Breast epithelium (tissue), 3 donors: ENCODE results near the gene SERPINE1.

ENCODE experiments used
- POLR2A ChIP-seq: fragments of 450-650 bp; IDR thresholded peaks from one replicate; pipeline ENCODE4 v1.6.1; 2016; ENCODE audit warnings: antibody characterized with exemption, mild to moderate bottlenecking, moderate library complexity
- POLR2AphosphoS5 ChIP-seq, 3 donors: sonication (generic); formaldehyde crosslinking; IDR thresholded peaks; one replicate each; pipeline ENCODE4 v1.6.1; 2017; ENCODE audit warnings: antibody characterized with exemption in 3 of 3
- TF ChIP-seq, protein P1 (sequence below), 3 donors: fragments of 450-650 bp; IDR thresholded peaks; one replicate each; pipeline ENCODE4 v1.5.1; 2016 to 2017; ENCODE audit warnings: antibody characterized with exemption in 3 of 3, mild to moderate bottlenecking in 3 of 3, moderate library complexity in 3 of 3

DNA sequence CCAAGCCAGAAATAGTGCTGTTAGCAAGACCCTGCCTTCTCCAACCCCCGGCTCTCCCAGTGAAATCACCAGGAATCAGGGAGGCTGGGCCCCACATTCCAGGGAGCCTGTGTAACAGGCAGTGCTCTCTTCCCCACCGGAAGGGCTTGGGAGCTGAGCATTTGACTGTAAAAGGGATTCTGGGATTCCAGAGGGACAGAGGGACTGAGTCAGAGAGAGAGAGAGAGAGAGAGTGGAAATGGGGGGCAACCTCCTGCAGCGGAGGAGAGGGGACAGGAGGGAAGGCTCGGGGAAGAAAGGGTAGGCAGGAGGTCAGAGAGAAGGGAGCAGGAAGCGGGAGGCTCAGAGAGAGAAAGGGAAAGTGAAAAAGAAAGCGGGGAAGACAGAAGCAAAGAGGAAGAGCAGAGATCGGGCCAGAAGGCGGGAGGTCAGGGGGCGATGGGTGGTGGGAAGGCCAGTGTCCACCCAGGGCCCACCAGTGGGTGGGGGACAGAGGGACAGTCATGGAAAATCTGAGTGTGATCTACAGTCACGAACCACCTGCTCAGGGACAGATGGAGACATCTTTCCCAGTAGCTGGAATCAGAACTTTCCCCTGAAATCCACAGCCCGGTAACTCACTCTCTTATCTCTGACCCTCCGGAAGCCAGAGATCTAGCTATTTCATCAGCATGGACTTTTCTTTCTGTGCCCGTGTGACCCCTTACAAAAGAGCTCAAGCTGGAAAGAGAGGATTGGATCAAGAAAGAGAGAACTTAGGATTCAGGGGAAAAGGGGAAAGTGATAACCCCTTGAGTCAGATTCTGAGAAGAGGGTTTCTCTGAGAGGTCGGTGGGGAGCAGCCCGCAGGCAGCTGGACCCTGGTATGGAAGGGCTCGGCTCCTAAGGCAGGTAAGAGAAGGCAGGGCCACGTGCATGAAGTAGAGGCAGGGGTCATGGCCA lies 4.6 kb upstream of the SERPINE1 start:
- TF ChIP-seq POLR2AphosphoS5 (IDR thresholded peaks at IDR 0.05) (peak; percentile 29 to 43 (median 29)), POLR2A (no peak)
- TF ChIP-seq, protein P1, sequence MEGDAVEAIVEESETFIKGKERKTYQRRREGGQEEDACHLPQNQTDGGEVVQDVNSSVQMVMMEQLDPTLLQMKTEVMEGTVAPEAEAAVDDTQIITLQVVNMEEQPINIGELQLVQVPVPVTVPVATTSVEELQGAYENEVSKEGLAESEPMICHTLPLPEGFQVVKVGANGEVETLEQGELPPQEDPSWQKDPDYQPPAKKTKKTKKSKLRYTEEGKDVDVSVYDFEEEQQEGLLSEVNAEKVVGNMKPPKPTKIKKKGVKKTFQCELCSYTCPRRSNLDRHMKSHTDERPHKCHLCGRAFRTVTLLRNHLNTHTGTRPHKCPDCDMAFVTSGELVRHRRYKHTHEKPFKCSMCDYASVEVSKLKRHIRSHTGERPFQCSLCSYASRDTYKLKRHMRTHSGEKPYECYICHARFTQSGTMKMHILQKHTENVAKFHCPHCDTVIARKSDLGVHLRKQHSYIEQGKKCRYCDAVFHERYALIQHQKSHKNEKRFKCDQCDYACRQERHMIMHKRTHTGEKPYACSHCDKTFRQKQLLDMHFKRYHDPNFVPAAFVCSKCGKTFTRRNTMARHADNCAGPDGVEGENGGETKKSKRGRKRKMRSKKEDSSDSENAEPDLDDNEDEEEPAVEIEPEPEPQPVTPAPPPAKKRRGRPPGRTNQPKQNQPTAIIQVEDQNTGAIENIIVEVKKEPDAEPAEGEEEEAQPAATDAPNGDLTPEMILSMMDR (IDR thresholded peaks at IDR 0.05), result no peak
